K562 treated with DMSO at 1 percent for 12 hours (cell line): ENCODE results near the gene POLA2. TPM values are rescaled to one million over a fixed set of nuclear protein-coding genes. Genes with fewer than 3 reads are reported as not detected.

Experiments
- total RNA-seq: library from RNA; unstranded; fragments of 300-600 nt; gene quantifications from 2 replicates; pipeline ENCODE4 v1.2.3, GENCODE V29; 2022; ENCODE audit not compliant: insufficient read depth

The POLA2 gene, protein sequence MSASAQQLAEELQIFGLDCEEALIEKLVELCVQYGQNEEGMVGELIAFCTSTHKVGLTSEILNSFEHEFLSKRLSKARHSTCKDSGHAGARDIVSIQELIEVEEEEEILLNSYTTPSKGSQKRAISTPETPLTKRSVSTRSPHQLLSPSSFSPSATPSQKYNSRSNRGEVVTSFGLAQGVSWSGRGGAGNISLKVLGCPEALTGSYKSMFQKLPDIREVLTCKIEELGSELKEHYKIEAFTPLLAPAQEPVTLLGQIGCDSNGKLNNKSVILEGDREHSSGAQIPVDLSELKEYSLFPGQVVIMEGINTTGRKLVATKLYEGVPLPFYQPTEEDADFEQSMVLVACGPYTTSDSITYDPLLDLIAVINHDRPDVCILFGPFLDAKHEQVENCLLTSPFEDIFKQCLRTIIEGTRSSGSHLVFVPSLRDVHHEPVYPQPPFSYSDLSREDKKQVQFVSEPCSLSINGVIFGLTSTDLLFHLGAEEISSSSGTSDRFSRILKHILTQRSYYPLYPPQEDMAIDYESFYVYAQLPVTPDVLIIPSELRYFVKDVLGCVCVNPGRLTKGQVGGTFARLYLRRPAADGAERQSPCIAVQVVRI
- 24.4 and 36.9 TPM in 2 replicates for total RNA-seq

DNA sequence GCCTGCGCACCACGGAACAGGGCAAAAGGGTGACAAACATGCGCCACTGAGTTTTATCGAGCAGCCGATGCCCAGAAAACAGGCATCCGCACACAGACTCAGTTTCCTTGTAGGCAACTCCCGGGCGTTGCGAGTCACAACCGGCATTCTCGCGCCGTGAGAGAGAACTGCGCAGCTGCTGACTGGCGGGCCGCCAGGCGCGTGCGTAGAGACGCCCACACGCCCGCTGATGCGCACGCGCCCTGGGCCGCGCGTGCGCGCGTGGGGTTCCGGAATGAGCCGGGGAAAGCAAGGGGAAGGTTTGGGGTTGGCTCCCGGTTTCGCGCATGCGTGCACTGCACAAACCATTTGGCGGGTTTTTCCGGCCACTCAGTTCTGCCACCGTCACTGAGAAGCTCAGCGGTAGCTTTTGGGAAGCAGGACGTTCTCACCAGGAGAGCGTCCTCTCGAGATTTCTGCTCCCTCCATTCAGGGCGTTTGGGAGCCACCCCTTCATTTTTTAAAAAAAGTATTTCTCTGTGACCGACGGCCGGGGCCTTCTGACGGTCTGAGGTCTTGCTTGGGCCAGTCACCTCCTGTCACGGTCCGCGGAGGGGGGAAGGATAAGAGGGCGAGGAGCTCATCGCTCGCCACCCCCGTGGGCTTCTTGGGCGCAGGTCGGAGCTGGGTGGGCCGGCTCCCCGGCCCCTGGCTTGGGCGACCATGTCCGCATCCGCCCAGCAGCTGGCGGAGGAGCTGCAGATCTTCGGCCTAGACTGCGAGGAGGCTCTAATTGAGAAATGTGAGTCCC lies at the start of gene POLA2:
TSS of gene POLA2 (plus strand) at position 372 of the 790 bp plus-strand sequence. CDS start at position 703, 331 bp downstream.

GRCh38 chr11:65314501-65315203 lies 52.9 kb downstream of the POLA2 start, which contains the start of gene CDC42EP2:
CDC42EP2 (plus strand) TSS chr11:65314866; CDS start chr11:65320899, 6,033 bp downstream.

Other genes starting within 250 kb of the POLA2 start
- gene ARL2, start 247.8 kb upstream of the POLA2 start, total RNA-seq: 96.4 and 125 TPM in 2 replicates
- 35.5 and 47.3 TPM in 2 replicates for gene SNX15, start 234.5 kb upstream of the POLA2 start, total RNA-seq
- gene SAC3D1, start 220.8 kb upstream of the POLA2 start, total RNA-seq: 47.0 and 58.8 TPM in 2 replicates
- gene NAALADL1, start 203.4 kb upstream of the POLA2 start, total RNA-seq: 0.42 and 0.60 TPM in 2 replicates
- gene CDCA5, start 177.9 kb upstream of the POLA2 start, total RNA-seq: 75.1 and 95.6 TPM in 2 replicates
- 71.0 and 72.9 TPM in 2 replicates for gene ZFPL1, start 177.7 kb upstream of the POLA2 start, total RNA-seq
- gene VPS51, start 165.7 kb upstream of the POLA2 start, total RNA-seq: 109 and 208 TPM in 2 replicates
- 21.6 and 28.9 TPM in 2 replicates for gene TM7SF2, start 150.1 kb upstream of the POLA2 start, total RNA-seq
- 23.0 and 39.0 TPM in 2 replicates for gene ZNHIT2, start 144.3 kb upstream of the POLA2 start, total RNA-seq
- gene FAU, start 139.8 kb upstream of the POLA2 start, total RNA-seq: 1,026 and 1,686 TPM in 2 replicates
- 68.8 and 87.9 TPM in 2 replicates for gene MRPL49, start 139.6 kb upstream of the POLA2 start, total RNA-seq
- 30.5 and 61.8 TPM in 2 replicates for gene SYVN1, start 127.4 kb upstream of the POLA2 start, total RNA-seq
- 15.3 and 19.5 TPM in 2 replicates for gene SPDYC, start 91.7 kb upstream of the POLA2 start, total RNA-seq
- 157 and 166 TPM in 2 replicates for gene CAPN1, start 80.0 kb upstream of the POLA2 start, total RNA-seq
- gene CDC42EP2, start 52.9 kb downstream of the POLA2 start, total RNA-seq: 1.0 and 6.6 TPM in 2 replicates
- gene DPF2, start 71.9 kb downstream of the POLA2 start, total RNA-seq: 41.9 and 70.0 TPM in 2 replicates
- gene TIGD3, start 92.8 kb downstream of the POLA2 start, total RNA-seq: 6.5 and 7.1 TPM in 2 replicates
- gene SLC25A45, start 120.7 kb downstream of the POLA2 start, total RNA-seq: 0.65 and 1.1 TPM in 2 replicates
- gene FRMD8, start 124.7 kb downstream of the POLA2 start, total RNA-seq: 35.7 and 51.6 TPM in 2 replicates
- gene NEAT1, start 160.8 kb downstream of the POLA2 start, total RNA-seq: 9.8 and 52.5 TPM in 2 replicates
- 148 and 227 TPM in 2 replicates for gene MALAT1, start 237.1 kb downstream of the POLA2 start, total RNA-seq